Dendritic cell treated with granulocyte-macrophage colony-stimulating factor and Interleukin-4, amounts not matched to agents 40 ng/mL and 50 ng/mL, for 4 days (primary cell): ENCODE measurements around the gene FGF12.

Source experiments
- H3K27ac Mint-ChIP-seq: one replicate; pipeline ENCODE4 v1.8.0; 2022; ENCODE audit warnings: mild to moderate bottlenecking, mixed read lengths
- H3K27me3 Mint-ChIP-seq: one replicate; pipeline ENCODE4 v1.8.0; 2022; ENCODE audit warnings: mild to moderate bottlenecking, mixed read lengths
- H3K36me3 Mint-ChIP-seq: one replicate; pipeline ENCODE4 v1.8.0; 2022; ENCODE audit warnings: low read depth, mixed read lengths
- H3K4me1 Mint-ChIP-seq: one replicate; pipeline ENCODE4 v1.8.0; 2022; ENCODE audit warnings: low read depth, mixed read lengths
- H3K4me3 Mint-ChIP-seq: one replicate; pipeline ENCODE4 v1.8.0; 2022; ENCODE audit warnings: mild to moderate bottlenecking, moderate library complexity, mixed read lengths
- H3K9me3 Mint-ChIP-seq: one replicate; pipeline ENCODE4 v1.8.0; 2022; ENCODE audit warnings: mixed read lengths
- intact Hi-C: fragments of 100-400 bp; cut with micrococcal nuclease; formaldehyde crosslinking; loops from one replicate; pipeline ENCODE4 v1.15.0; 2022

The FGF12 gene

DNA sequence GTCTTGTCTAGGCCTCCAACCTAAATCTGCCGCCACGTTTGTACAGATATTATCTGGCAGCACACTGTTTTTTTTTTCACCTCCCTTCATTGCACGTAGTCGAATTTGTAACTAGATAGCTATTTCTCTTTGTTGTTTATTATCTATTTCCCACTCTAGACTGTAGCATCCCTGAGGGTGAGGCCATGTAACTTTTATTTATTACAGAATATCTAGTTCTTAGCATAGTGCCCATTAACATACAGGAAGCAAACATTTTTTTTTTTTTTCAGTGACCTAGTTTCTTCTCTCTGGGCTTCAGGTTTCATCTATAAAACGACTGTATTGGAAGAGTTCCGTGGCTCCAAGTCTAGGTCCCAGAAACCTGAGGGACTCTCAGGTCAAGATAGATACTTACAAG, 354.3 kb downstream of the FGF12 start:
- no peak overlapping the region for H3K4me3 Mint-ChIP-seq
- no peak overlapping the region for H3K27ac Mint-ChIP-seq
- no peaks in the 10 kb centered on the region for H3K36me3 Mint-ChIP-seq
- H3K27me3 Mint-ChIP-seq = no peaks in the 10 kb centered on the region
- intact Hi-C loops = no loop called here
- no peaks in the 10 kb centered on the region for H3K4me1 Mint-ChIP-seq
- no peaks in the 10 kb centered on the region for H3K9me3 Mint-ChIP-seq

DNA sequence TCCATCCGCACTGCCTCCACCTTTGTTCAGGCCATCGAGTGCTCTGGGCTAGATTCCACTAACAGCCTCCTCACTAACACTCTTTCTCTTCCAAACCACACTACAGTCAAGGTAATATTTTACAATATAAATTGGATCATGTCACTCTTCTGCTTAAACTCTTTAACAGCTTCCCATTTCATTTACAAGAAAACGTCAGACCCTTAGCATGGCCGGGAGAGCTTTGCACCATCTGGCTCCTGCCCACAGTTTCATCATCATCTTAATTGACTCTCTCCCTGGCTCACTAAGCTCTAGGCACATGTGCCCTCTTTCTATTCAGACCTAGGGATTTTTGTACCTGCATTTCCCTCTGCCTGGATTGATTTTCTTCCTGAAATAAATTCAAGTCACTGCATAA, 354.7 kb downstream of the FGF12 start:
- Mint-ChIP-seq H3K4me3 (no peak overlapping the region), H3K27me3 (no peaks in the 10 kb centered on the region), H3K27ac (no peak overlapping the region)

DNA sequence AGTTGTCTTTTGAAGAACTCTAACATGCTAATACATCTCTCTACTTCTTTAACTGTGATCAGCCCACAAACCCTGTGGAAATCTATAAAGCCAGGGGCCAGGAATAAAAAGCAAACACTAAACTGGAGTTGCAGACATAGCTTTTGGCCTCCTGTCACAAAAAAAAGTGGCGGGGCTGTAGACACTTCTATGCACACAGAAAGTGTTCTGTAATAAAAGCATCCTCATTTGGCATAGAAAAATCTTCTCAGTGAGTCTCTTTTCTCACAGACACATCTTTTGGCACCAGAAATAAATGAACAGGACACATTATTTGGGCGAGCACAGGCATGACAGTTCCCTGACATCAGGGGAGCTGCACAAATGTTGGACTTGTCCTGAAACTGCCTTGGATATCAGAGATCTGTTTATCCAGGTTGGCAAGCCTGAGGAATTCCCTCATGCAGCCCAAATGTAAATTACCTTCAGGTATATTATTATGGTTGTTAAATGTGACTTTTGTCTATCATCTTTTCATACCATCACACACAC, 355.4 kb downstream of the FGF12 start:
- Mint-ChIP-seq H3K27me3 (no peaks in the 10 kb centered on the region), H3K4me1 (no peaks in the 10 kb centered on the region), H3K36me3 (no peaks in the 10 kb centered on the region), H3K4me3 (no peak overlapping the region), H3K27ac (no peak overlapping the region), H3K9me3 (no peaks in the 10 kb centered on the region)
- intact Hi-C loops = no loop called here

More for the DNA sequence above, 354.7 kb downstream of the FGF12 start:
- no peaks in the 10 kb centered on the region for H3K4me1 Mint-ChIP-seq
- no peaks in the 10 kb centered on the region for H3K36me3 Mint-ChIP-seq
- H3K9me3 Mint-ChIP-seq = no peaks in the 10 kb centered on the region
- intact Hi-C loops = no loop called here

DNA sequence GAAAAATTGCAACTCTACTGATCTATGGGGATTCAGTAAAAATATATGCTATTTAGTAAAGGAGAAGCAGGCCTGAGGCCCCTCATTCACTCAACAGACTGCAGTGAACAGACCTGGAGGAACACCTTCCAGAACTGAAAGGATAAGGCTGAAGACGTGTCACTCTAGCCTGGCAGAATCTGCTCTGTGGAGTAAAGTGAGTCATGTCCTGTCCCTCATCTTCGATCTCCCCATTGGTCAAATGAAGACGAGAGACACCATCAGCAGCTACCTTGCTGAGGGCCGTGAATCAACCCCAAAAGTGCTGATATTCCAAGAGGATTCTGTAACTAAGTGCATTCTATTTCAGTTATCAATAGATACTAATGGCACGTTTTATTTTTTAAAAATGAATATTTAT, 359.7 kb downstream of the FGF12 start:
- no peaks in the 10 kb centered on the region for H3K4me1 Mint-ChIP-seq
- no peak overlapping the region for H3K27ac Mint-ChIP-seq
- H3K27me3 Mint-ChIP-seq = no peaks in the 10 kb centered on the region
- H3K36me3 Mint-ChIP-seq = no peaks in the 10 kb centered on the region
- H3K9me3 Mint-ChIP-seq = no peaks in the 10 kb centered on the region
- intact Hi-C loops = no loop called here
- no peak overlapping the region for H3K4me3 Mint-ChIP-seq

DNA sequence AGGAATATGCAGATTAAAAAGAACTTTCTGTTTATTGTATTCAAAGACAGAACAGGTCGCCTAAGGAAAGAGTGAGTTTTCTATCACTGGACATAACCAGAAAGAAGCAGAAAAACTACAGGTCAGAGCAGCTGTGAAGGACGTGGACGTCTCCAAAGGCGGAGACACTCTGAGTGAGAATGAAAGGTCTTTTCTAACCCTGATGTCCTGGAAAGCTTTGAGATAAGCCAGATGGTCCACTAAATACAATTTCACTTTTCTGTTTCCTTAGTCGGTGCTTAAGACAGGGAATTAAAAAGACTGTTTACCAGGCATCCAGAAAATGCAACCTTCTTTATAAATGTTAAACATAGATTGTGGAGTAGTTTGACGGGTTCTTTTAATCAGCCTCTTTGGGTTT, 360.4 kb downstream of the FGF12 start:
- Mint-ChIP-seq H3K4me1 (no peaks in the 10 kb centered on the region), H3K27me3 (no peaks in the 10 kb centered on the region), H3K9me3 (no peaks in the 10 kb centered on the region), H3K36me3 (no peaks in the 10 kb centered on the region), H3K27ac (no peak overlapping the region), H3K4me3 (no peak overlapping the region)
- intact Hi-C loops = no loop called here

DNA sequence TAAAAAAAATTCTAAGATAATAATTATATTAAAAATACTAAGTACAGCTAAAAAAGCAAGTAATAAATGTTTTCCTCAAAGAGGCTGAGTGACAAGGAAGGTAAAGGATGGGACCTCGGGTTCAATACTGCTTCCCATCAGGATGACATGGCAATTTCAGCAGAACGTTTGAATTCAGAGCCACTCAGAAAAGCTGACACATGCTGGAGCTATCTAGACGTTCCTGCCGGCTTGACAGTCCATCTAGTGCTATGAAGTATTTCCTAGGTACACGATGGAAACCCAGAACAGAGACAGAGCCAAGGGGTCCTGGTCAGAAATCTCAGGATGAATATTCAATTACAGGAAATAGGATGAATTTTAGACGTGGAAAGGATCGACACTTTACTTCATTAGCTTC, 361.8 kb downstream of the FGF12 start:
- no peaks in the 10 kb centered on the region for H3K9me3 Mint-ChIP-seq
- no peak overlapping the region for H3K27ac Mint-ChIP-seq
- H3K27me3 Mint-ChIP-seq = no peaks in the 10 kb centered on the region
- no peaks in the 10 kb centered on the region for H3K4me1 Mint-ChIP-seq
- no peaks in the 10 kb centered on the region for H3K36me3 Mint-ChIP-seq
- H3K4me3 Mint-ChIP-seq = no peak overlapping the region
- intact Hi-C loops = no loop called here

DNA sequence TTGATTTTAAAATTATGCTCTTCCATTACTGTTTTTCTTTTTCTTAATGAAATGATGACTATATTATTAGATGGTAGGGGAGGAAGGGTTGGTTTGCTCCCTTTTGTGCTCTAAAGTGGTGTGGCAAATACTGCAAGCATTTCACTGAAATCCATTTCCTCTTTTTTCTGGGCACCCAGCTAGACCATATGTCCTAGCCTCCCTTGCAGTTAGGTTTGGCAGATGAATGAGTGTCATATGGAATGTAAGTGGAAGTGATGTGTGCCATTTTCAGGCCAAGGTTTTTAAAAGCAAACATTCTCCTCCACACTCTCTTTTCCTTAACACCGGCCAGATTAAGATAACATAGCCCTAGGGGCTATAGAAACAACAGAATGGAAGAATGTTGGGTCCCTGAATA, 363.0 kb downstream of the FGF12 start:
- H3K27ac Mint-ChIP-seq = no peak overlapping the region

DNA sequence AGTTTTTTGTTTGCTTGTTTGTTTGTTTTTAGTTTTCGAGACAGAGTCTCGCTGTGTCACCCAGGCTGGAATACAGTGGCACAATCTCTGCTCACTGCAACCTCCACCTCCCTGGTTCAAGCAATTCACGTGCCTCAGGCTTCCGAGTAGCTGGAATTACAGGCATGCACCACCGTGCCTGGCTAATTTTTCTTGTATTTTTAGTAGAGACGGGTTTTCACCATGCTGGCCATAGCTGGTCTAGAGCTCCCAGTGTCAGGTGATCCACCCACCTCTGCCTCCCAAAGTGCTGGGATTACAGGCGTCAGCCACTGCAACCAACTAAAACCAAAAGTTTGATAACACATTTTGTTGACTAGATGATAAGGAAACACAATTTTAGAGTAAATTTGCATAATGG, 372.7 kb downstream of the FGF12 start:
- H3K27me3 Mint-ChIP-seq = no peaks in the 10 kb centered on the region
- no peak overlapping the region for H3K27ac Mint-ChIP-seq
- no peak overlapping the region for H3K4me3 Mint-ChIP-seq
- no peaks in the 10 kb centered on the region for H3K4me1 Mint-ChIP-seq
- H3K36me3 Mint-ChIP-seq = no peaks in the 10 kb centered on the region
- intact Hi-C loops = no loop called here
- H3K9me3 Mint-ChIP-seq = no peaks in the 10 kb centered on the region

More for the DNA sequence above, 363.0 kb downstream of the FGF12 start:
- no peaks in the 10 kb centered on the region for H3K4me1 Mint-ChIP-seq
- no peak overlapping the region for H3K4me3 Mint-ChIP-seq
- H3K36me3 Mint-ChIP-seq = no peaks in the 10 kb centered on the region
- H3K9me3 Mint-ChIP-seq = no peaks in the 10 kb centered on the region
- H3K27me3 Mint-ChIP-seq = no peaks in the 10 kb centered on the region
- intact Hi-C loops = no loop called here

DNA sequence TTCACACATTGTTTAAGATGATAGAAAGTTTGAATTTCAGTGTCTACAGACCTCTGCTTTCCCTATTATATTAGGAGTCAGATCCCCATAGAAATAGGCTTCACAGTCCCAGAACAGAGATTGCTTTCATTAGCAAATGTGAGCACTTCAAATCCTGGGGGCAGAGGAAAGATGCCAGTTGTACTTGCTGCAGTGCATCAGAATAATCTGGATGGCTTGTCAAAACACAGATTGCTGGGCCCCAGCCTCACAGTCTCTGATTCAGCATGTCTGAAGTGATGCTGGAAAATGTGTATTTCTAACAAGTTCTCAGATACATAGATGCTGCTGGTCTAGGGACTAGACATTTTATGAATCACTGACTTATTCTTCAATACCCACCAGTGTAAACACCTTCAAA, 375.2 kb downstream of the FGF12 start:
- intact Hi-C loops = no loop called here
- H3K4me1 Mint-ChIP-seq = no peaks in the 10 kb centered on the region
- H3K4me3 Mint-ChIP-seq = no peak overlapping the region
- no peaks in the 10 kb centered on the region for H3K27me3 Mint-ChIP-seq
- H3K9me3 Mint-ChIP-seq = no peaks in the 10 kb centered on the region
- no peaks in the 10 kb centered on the region for H3K36me3 Mint-ChIP-seq
- H3K27ac Mint-ChIP-seq = no peak overlapping the region

DNA sequence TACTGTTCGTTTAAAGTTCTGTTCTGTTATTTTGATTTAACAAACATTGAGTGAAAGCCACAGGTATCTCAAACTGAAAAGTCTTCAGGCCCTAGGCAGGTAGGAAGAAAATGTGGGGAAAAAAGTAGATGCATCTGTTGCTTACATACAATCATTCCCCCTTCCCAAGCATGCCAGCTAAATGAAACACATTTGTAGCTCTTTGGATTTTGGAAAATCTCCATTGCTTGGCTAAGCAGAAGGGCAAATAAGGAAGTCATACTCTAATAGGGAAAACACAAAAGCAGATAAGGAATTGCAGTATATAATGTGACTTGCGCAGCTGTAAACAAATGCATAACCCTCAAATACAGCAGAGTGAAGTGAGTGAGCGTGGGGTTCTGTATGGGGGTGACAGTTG, 375.9 kb downstream of the FGF12 start:
- no peak overlapping the region for H3K4me3 Mint-ChIP-seq
- no peaks in the 10 kb centered on the region for H3K36me3 Mint-ChIP-seq
- no peaks in the 10 kb centered on the region for H3K4me1 Mint-ChIP-seq
- H3K27ac Mint-ChIP-seq = no peak overlapping the region
- H3K9me3 Mint-ChIP-seq = no peaks in the 10 kb centered on the region
- H3K27me3 Mint-ChIP-seq = no peaks in the 10 kb centered on the region
- intact Hi-C loops = no loop called here

DNA sequence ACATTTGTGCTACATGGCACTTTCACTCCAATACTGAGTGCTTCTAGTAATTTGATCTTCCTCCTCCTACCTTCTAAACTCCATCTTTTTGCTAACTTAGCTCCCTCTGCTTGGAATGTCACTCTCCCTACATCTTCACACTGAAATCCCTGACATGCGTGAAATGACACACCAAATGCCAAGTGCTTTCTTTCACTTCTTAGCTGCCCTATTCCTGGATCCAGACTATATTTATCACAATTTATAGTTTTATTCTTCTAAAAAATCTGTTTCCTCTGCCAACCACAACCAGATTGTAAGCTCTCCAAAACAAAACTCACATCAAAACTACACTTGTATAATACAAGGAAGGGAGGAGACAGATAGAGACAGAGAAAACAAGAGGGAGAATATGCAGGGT, 387.3 kb downstream of the FGF12 start:
- Mint-ChIP-seq H3K9me3 (no peaks in the 10 kb centered on the region), H3K4me1 (no peaks in the 10 kb centered on the region), H3K36me3 (no peaks in the 10 kb centered on the region), H3K4me3 (no peak overlapping the region), H3K27me3 (no peaks in the 10 kb centered on the region), H3K27ac (no peak overlapping the region)
- intact Hi-C loops = no loop called here

DNA sequence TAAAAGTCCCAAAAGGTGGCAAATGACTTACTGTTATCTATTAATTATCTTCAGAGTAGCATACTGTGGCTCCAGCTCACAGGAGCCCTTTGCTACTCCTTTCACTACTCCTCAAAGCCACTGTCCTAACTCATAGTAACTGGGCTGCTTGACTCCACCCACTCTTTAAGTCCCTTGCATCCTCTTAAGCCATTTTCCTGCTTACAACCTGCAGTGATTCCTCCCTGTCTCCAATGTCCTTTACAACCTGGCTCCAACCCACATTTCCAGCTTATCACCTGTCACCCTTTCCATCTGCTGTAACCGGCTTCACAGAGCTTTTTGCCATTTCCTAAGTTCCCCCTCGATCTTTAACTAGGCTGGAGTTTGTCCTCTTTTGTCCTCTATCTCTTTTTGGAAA, 388.1 kb downstream of the FGF12 start:
- Mint-ChIP-seq H3K27ac (no peak overlapping the region), H3K4me1 (no peaks in the 10 kb centered on the region), H3K4me3 (no peak overlapping the region), H3K9me3 (no peaks in the 10 kb centered on the region), H3K36me3 (no peaks in the 10 kb centered on the region), H3K27me3 (no peaks in the 10 kb centered on the region)
- intact Hi-C loops = no loop called here

DNA sequence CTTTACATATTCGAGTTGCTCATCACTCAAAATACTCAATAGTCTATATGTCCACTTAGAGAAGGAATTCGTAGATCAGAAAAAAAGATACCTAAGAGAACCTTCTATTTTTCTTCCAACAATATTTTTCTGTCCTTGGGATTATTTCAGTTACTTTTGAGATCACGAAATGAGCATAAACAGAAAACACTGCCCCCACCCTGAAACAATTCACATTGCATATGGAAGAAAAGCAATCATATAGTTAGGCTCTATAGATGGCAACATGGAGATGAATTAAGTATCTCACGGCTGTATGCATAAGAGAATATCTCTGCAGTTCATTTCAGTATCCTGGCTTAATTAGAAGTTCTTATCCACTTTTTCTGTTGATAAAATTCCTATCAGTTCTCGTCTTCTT, 391.1 kb downstream of the FGF12 start:
- H3K4me3 Mint-ChIP-seq = no peak overlapping the region
- H3K27ac Mint-ChIP-seq = no peak overlapping the region
- no peaks in the 10 kb centered on the region for H3K36me3 Mint-ChIP-seq
- H3K9me3 Mint-ChIP-seq = no peaks in the 10 kb centered on the region
- intact Hi-C loops = no loop called here
- no peaks in the 10 kb centered on the region for H3K4me1 Mint-ChIP-seq
- no peaks in the 10 kb centered on the region for H3K27me3 Mint-ChIP-seq

DNA sequence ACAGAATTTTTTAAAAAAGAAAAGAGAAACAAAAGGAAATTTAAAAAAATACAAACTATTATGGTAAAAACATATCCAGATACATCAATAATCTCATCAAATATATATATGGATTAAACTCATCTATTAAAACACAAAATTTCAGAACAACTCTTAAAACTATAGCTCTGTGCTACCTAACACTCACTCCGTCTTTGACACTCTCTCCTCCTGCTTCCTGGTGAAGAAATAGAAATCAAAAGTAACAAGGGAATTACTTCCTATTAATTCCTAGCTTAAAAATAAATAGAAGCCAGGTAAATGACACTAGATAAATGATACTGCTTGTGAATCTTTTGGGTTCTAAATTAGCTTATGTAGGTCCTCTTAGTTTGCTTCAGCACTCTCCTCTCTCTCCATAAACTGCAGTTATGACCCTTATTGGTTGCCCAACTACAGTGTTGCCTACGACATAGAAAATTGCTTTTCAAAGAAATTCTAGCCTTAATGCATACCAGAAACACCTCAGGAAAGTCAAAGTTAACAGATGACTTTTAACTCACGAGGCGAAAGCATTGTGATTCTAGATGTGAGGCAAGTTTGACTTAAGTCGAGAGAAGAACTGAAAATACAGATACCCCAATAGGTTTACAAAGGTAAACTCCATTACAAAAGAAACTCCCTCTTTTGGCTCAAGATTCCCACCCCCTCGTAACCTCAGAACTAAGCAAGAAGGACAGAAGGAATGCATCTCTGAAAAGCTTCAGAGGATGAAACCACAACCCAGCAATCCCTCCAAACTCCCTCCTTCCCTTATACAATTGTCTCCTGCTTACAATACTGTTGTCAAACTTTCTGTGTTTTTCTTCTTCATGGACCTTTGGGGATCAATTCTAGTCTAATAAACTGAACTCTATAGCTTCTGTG, 394.7 kb downstream of the FGF12 start:
- Mint-ChIP-seq H3K4me3 (no peak overlapping the region), H3K36me3 (no peaks in the 10 kb centered on the region), H3K9me3 (no peaks in the 10 kb centered on the region), H3K4me1 (no peaks in the 10 kb centered on the region), H3K27me3 (no peaks in the 10 kb centered on the region), H3K27ac (no peak overlapping the region)
- intact Hi-C loops = no loop called here
